DOHH2 (cell line): ENCODE results near the gene SF1.

Experiments used
- EZH2phosphoT487 ChIP-seq: fragments of 200-600 bp; sonication (generic); IDR thresholded peaks from 2 replicates; pipeline ENCODE4 v1.6.1; 2017; ENCODE audit warnings: borderline replicate concordance, mild to moderate bottlenecking, antibody characterized with exemption, low read length, moderate library complexity, mixed read lengths
- TF ChIP-seq, protein P1 (sequence below): fragments of 200-600 bp; sonication (generic); IDR thresholded peaks from one replicate; pipeline ENCODE4 v1.5.1; 2014; ENCODE audit warnings: antibody characterized with exemption, mild to moderate bottlenecking, low read depth, low read length; ENCODE audit not compliant: poor library complexity, severe bottlenecking

DNA sequence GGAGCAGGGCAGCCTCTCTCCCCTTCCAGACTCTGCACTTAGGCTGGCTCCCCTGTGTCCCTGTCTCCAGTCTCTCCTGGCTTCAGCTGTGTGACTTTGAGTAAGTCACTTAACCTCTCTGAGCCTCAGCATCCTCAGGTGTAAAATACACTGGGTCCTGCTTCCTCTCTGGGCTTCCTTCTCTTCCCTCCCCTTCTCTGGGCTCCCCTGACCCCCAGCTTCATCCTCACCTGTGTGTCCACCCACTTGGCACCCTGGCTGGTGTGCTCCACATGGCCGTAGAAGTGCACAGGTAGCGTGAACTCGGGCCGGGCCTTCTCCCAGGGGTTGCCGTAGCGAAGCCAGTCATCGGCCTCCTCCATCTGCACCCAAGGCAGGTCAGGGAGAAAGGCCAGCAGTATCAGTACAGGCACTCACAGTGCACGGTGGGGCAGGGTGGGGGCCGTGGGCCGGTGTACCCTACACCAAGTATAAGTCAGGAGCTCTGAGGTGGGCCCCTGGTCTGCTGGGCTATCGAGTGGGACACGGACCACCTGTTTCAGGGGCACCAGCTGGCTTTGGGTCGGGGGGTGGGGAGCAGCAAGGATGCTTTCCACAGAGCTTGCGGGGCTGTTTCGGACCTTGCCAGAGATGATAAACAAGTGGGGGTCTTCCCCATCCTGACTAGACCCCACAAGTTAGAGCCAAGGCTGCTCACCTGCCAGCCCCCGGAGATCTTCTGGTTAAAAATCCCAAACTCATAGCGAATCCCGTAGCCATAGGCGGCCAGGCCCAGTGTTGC, 20.6 kb downstream of the SF1 start:
- TF ChIP-seq, protein P1, sequence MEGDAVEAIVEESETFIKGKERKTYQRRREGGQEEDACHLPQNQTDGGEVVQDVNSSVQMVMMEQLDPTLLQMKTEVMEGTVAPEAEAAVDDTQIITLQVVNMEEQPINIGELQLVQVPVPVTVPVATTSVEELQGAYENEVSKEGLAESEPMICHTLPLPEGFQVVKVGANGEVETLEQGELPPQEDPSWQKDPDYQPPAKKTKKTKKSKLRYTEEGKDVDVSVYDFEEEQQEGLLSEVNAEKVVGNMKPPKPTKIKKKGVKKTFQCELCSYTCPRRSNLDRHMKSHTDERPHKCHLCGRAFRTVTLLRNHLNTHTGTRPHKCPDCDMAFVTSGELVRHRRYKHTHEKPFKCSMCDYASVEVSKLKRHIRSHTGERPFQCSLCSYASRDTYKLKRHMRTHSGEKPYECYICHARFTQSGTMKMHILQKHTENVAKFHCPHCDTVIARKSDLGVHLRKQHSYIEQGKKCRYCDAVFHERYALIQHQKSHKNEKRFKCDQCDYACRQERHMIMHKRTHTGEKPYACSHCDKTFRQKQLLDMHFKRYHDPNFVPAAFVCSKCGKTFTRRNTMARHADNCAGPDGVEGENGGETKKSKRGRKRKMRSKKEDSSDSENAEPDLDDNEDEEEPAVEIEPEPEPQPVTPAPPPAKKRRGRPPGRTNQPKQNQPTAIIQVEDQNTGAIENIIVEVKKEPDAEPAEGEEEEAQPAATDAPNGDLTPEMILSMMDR: no peak
- no peak for TF ChIP-seq EZH2phosphoT487
